OCI-LY7 (cell line): ENCODE measurements around the gene KCNMB2.

ENCODE experiments used
- EZH2phosphoT487 ChIP-seq: fragments of 200-600 bp; sonication (generic); IDR thresholded peaks from 2 replicates; pipeline ENCODE4 v1.6.1; 2018; ENCODE audit warnings: low read depth, borderline replicate concordance, mild to moderate bottlenecking, mixed run types, antibody characterized with exemption, low read length, moderate library complexity, mixed read lengths
- TF ChIP-seq, protein P1 (sequence below): fragments of 200-600 bp; sonication (generic); conservative IDR thresholded peaks from 2 replicates; pipeline ENCODE4 v1.5.1; 2014; ENCODE audit warnings: mild to moderate bottlenecking, antibody characterized with exemption, low read length, moderate library complexity, mixed read lengths

DNA sequence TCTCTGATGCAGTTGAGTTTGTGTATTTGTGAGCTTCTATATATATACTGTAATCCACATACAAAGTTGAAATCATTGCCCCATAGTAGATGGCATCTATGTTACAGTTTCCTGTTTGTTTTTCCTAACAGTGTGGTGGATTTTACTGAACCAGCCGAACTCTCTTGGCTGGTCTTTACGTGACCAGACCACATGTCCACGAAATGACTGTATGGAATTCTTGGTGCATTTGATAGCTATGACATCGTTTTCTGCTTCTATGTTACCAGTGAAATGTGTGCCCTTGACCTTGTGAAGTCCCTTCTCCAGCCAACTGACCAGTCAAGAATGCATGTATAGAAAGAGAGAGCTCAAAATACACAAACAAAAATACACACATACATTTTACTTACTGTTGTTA lies 1.8 kb downstream of the KCNMB2 start:
- TF ChIP-seq, protein P1, sequence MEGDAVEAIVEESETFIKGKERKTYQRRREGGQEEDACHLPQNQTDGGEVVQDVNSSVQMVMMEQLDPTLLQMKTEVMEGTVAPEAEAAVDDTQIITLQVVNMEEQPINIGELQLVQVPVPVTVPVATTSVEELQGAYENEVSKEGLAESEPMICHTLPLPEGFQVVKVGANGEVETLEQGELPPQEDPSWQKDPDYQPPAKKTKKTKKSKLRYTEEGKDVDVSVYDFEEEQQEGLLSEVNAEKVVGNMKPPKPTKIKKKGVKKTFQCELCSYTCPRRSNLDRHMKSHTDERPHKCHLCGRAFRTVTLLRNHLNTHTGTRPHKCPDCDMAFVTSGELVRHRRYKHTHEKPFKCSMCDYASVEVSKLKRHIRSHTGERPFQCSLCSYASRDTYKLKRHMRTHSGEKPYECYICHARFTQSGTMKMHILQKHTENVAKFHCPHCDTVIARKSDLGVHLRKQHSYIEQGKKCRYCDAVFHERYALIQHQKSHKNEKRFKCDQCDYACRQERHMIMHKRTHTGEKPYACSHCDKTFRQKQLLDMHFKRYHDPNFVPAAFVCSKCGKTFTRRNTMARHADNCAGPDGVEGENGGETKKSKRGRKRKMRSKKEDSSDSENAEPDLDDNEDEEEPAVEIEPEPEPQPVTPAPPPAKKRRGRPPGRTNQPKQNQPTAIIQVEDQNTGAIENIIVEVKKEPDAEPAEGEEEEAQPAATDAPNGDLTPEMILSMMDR: no peak
- TF ChIP-seq EZH2phosphoT487: no peak
